Activated CD8-positive, alpha-beta memory T cell treated with anti-CD3 and anti-CD28 coated beads, Interleukin-2, amount 10 ng/mL, durations not matched to agents 7 days and 5 days (primary cell): ENCODE data around the gene KRTAP22-2. TPM values are rescaled to one million over a fixed set of nuclear protein-coding genes. Genes with fewer than 3 reads are reported as not detected.

Experiments used
- ATAC-seq: fragments of 150-1000 bp; cut with Tn5 transposase; one replicate; pipeline ENCODE4 v1.10.0; 2021; ENCODE audit warnings: moderate library complexity
- CTCF ChIA-PET: fragments of 350-600 bp; sonication (Branson Sonifier 250); formaldehyde crosslinking; loops from one replicate; lab custom pipeline; 2021; ENCODE audit warnings: antibody characterized with exemption; lab: Charles Lee
- DNase-seq: peaks from one replicate; pipeline ENCODE4 v3.0.0-alpha.2; 2020
- H3K27ac Mint-ChIP-seq: one replicate; pipeline ENCODE4 v1.8.0; 2021; ENCODE audit warnings: mild to moderate bottlenecking, mixed read lengths
- H3K27me3 Mint-ChIP-seq: one replicate; pipeline ENCODE4 v1.8.0; 2021; ENCODE audit warnings: mixed read lengths
- H3K36me3 Mint-ChIP-seq: one replicate; pipeline ENCODE4 v1.8.0; 2021; ENCODE audit warnings: mild to moderate bottlenecking, mixed read lengths
- H3K4me1 Mint-ChIP-seq: one replicate; pipeline ENCODE4 v1.8.0; 2021; ENCODE audit warnings: mixed read lengths
- H3K4me3 Mint-ChIP-seq: one replicate; pipeline ENCODE4 v1.8.0; 2021; ENCODE audit warnings: mild to moderate bottlenecking, moderate library complexity, mixed read lengths
- H3K9me3 Mint-ChIP-seq: one replicate; pipeline ENCODE4 v1.8.0; 2022; ENCODE audit warnings: low read depth, mixed read lengths
- total RNA-seq, 2 experiments: library from RNA; stranded (reverse); gene quantifications; one replicate each; pipeline ENCODE4 v1.2.3, GENCODE V29; 2021

KRTAP22-2 gene
- total RNA-seq, 2 experiments from 2014 or later: not detected

DNA sequence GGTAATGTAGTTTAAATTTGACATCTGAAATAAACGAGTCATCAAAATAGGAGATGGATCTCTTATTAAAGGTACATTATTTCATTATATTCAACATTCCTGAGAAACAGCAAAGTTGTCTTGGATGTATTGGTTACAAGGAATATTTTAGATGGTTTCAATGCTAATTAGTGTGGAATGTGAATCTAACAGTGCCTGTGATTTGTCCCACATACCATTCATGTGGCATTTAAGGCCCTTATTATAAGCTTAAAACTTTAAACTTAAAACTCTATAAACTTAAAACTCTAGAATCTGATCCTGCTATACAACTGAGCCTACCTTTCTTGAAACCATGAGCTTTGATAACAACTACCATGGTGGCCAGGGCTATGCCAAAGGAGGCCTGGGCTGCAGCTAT lies 10.6 kb upstream of the KRTAP22-2 start, which contains the start of gene KRTAP22-1:
KRTAP22-1 (plus strand) TSS at position 301 of the 400 bp plus-strand sequence.
- Mint-ChIP-seq H3K4me3 (no peak within 1 kb of the TSS), H3K27ac (no peak within 1 kb of the TSS)

DNA sequence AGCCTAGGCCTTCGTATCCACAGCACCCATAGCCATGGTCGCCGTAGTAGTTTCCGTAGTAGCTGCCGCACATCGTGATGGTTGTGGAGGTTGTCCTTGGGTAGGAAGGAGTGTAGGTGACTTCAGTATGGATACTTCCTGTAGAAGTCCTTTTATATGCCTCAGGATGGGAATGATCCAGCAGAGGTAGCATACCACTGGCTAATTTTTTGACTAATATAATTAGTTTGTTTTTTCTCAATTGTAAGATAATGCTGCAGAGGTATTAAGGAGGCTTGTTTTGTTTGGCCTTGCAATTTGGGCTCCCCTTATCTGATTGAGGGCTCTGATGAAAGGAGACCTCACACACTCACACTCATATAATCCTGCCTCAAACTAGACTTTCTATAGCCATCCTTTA lies 8.6 kb upstream of the KRTAP22-2 start, which contains the start of gene KRTAP6-2:
KRTAP6-2 (minus strand) TSS at position 101 of the 400 bp plus-strand sequence; CDS start at position 73, 28 bp downstream.
- ATAC-seq: no peak

More for the DNA sequence above, 10.6 kb upstream of the KRTAP22-2 start, which contains the start of gene KRTAP22-1:
- H3K9me3 Mint-ChIP-seq: no peaks in the 10 kb centered on the region
- DNase-seq (no peak), ATAC-seq (no peak)
- CTCF ChIA-PET: no interaction called here
- H3K27me3 Mint-ChIP-seq: no peaks in the 10 kb centered on the region
- H3K36me3 Mint-ChIP-seq: no peaks in the 10 kb centered on the region
- H3K4me1 Mint-ChIP-seq: no peaks in the 10 kb centered on the region

DNA sequence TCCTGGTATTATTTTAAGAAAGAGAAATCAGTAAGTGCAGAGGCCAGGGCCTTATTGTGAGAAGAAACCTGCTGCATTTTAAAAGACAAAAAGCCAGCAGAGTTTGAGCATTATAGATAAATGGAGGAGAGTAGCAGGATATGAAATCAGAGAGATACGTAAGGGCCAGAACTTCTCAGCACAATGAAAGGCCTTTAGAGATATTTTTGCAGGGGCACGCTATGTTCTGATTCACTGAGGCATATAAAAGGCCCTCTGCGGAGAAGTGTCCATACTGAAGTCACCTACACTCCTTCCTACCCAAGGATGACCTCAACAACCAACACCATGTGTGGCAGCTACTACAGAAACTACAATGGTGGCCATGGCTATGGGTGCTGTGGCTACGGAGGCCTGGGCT lies 1.9 kb upstream of the KRTAP22-2 start, which contains the start of gene KRTAP6-3:
KRTAP6-3 (plus strand) TSS at position 301 of the 400 bp plus-strand sequence; CDS start at position 307, 6 bp downstream.
- no peaks in the 10 kb centered on the region for H3K27me3 Mint-ChIP-seq
- CTCF ChIA-PET: no interaction called here
- no peaks in the 10 kb centered on the region for H3K36me3 Mint-ChIP-seq
- H3K4me3 Mint-ChIP-seq: no peak within 1 kb of the TSS
- ATAC-seq (no peak), DNase-seq (no peak)
- peaks cover 2% of the 10 kb centered on the region for H3K9me3 Mint-ChIP-seq
- no peaks in the 10 kb centered on the region for H3K4me1 Mint-ChIP-seq
- H3K27ac Mint-ChIP-seq: no peak within 1 kb of the TSS

More for the DNA sequence above, 8.6 kb upstream of the KRTAP22-2 start, which contains the start of gene KRTAP6-2:
- H3K9me3 Mint-ChIP-seq: peaks cover 2% of the 10 kb centered on the region
- no peaks in the 10 kb centered on the region for H3K36me3 Mint-ChIP-seq
- DNase-seq: no peak
- H3K27ac Mint-ChIP-seq: no peak within 1 kb of the TSS
- no peaks in the 10 kb centered on the region for H3K4me1 Mint-ChIP-seq
- no peaks in the 10 kb centered on the region for H3K27me3 Mint-ChIP-seq
- CTCF ChIA-PET: no interaction called here
- no peak within 1 kb of the TSS for H3K4me3 Mint-ChIP-seq

DNA sequence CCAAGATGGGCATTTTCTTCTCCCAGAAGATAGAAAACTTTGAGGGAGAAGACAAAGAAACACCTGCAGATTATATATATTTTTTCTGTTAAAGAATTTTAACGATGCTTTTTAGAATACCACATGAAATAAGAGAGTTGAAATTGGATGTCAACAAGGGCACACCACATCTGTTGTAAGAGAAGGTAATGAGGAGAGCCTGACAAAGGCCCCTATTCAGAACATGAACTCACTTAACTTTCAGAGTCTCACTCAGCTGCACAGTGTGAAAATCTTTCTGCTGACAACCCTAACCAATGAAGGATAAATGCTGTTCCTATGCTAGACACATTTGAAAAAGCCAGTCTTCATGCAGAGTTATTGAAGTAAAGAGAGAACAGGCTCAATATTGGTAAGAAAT lies 7.3 kb downstream of the KRTAP22-2 start:
- H3K4me1 Mint-ChIP-seq: no peaks in the 10 kb centered on the region

DNA sequence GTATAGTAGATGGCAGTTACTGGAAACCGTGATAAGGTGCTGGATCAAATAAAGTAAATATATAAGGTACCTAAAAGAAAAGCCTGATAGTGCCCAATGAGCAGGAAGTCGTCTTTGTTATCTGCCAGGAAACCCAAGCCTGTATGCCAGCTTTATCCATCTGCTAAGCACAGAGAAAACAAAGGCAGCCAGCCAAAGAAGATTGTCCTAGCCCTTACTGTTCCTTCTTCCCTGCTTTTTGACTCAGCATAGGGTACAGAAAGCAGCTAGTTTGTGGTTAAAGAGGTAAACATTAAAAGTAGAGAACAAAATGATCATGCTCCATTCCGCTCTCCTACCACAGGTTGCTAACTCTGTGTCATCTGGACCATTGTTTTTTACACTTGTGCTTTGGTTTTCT lies 10.1 kb downstream of the KRTAP22-2 start:
- H3K4me3 Mint-ChIP-seq: no peak overlapping the region
- CTCF ChIA-PET: no interaction called here
- no peaks in the 10 kb centered on the region for H3K4me1 Mint-ChIP-seq
- ATAC-seq (no peak), DNase-seq (no peak)
- no peaks in the 10 kb centered on the region for H3K36me3 Mint-ChIP-seq
- no peaks in the 10 kb centered on the region for H3K27me3 Mint-ChIP-seq
- H3K9me3 Mint-ChIP-seq: no peaks in the 10 kb centered on the region
- H3K27ac Mint-ChIP-seq: no peak overlapping the region

More for the DNA sequence above, 7.3 kb downstream of the KRTAP22-2 start:
- Mint-ChIP-seq H3K27ac (no peak overlapping the region), H3K9me3 (no peaks in the 10 kb centered on the region), H3K36me3 (no peaks in the 10 kb centered on the region), H3K4me3 (no peak overlapping the region), H3K27me3 (no peaks in the 10 kb centered on the region)
- CTCF ChIA-PET: no interaction called here
- ATAC-seq (no peak), DNase-seq (no peak)

DNA sequence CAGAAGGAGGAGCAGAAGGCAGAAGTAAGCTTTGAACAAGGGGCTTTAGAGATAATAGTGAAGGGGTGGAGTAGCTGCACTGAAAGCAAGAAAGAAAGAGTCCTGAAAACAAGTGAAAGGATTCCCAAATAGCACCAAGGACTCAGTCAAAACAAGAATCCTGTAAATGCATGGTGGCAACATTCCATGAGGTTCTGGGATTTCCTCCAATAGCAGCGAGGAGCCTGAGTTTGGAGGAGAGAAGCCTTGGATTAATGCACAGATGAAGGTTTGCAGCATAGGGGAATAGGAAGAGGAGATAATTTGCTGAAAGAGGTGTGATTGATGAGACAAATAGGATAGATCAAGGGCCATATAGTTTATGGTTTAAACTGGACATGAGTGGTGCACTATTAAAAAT lies 10.9 kb downstream of the KRTAP22-2 start:
- H3K36me3 Mint-ChIP-seq: no peaks in the 10 kb centered on the region
- H3K9me3 Mint-ChIP-seq: no peaks in the 10 kb centered on the region
- H3K27me3 Mint-ChIP-seq: no peaks in the 10 kb centered on the region
- DNase-seq: no peak
- no peaks in the 10 kb centered on the region for H3K4me1 Mint-ChIP-seq
- CTCF ChIA-PET: no interaction called here
- H3K27ac Mint-ChIP-seq: no peak overlapping the region
- H3K4me3 Mint-ChIP-seq: no peak overlapping the region
- ATAC-seq: no peak

DNA sequence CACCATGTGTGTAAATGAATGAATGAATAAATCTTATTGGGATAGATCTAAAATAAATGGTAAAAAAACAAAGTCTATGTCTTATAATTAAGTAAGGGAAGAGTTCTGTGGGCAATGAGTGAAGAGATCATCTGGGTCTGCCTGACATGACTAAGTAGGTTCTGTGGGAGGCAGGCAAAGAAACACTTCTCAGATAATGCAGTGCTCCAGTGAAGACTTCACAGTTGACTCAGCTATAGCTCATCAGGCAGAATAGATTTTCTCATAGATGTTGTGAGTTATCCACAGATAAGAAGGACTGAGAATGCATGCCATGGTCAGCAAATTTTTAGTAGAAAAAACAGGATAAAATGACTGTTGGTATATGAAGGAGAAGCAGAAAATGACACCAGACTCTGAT lies 12.4 kb downstream of the KRTAP22-2 start:
- no peaks in the 10 kb centered on the region for H3K27me3 Mint-ChIP-seq
- CTCF ChIA-PET: no interaction called here
- ATAC-seq: no peak

DNA sequence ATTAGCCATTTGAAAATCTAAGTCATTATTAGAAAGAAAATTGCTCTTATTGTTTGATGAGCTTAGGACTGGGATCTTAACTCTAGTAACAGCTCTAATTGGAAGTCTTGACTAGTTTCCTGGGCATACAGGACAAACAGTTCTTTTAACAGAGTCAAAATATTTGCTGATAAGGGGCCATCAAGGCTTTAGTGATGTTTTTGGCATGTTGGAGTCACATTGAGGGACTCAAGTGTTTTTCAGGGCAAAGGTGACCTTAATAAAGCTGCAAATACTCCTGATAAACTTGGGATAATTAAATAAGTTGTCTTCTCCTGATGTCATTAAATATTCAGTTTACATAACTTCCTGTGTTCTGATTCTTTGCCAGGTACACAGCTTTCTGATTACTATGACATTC lies 22.6 kb downstream of the KRTAP22-2 start:
- Mint-ChIP-seq H3K27ac (no peak overlapping the region), H3K36me3 (no peaks in the 10 kb centered on the region), H3K9me3 (peaks cover 4% of the 10 kb centered on the region), H3K4me3 (no peak overlapping the region), H3K27me3 (no peaks in the 10 kb centered on the region), H3K4me1 (no peaks in the 10 kb centered on the region)
- ATAC-seq: no peak
- CTCF ChIA-PET: no interaction called here
- DNase-seq: no peak

More for the DNA sequence above, 12.4 kb downstream of the KRTAP22-2 start:
- DNase-seq: no peak
- no peak overlapping the region for H3K27ac Mint-ChIP-seq
- no peak overlapping the region for H3K4me3 Mint-ChIP-seq
- no peaks in the 10 kb centered on the region for H3K9me3 Mint-ChIP-seq
- H3K36me3 Mint-ChIP-seq: no peaks in the 10 kb centered on the region
- no peaks in the 10 kb centered on the region for H3K4me1 Mint-ChIP-seq

DNA sequence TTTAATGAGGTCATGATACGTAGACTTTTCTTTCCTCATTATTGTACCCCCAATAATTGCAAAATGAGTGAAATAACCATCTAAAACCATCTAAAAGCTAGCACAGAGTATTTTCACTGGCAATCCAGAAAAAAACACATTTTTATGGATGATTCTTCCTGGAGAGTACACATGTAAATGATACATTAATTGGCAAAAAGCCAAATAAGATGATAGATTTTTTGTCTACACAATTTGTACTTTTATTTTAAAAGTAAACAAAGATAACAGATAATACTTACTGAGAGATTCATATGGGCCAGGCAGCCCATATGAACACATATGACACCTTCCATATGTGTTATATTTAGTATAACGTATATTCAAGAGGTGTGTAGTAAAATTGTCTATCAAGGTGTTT lies 26.6 kb downstream of the KRTAP22-2 start:
- Mint-ChIP-seq H3K4me3 (no peak overlapping the region), H3K9me3 (no peaks in the 10 kb centered on the region), H3K27me3 (no peaks in the 10 kb centered on the region), H3K4me1 (no peaks in the 10 kb centered on the region), H3K36me3 (no peaks in the 10 kb centered on the region), H3K27ac (no peak overlapping the region)
- no peak for ATAC-seq
- CTCF ChIA-PET: no interaction called here
- no peak for DNase-seq

DNA sequence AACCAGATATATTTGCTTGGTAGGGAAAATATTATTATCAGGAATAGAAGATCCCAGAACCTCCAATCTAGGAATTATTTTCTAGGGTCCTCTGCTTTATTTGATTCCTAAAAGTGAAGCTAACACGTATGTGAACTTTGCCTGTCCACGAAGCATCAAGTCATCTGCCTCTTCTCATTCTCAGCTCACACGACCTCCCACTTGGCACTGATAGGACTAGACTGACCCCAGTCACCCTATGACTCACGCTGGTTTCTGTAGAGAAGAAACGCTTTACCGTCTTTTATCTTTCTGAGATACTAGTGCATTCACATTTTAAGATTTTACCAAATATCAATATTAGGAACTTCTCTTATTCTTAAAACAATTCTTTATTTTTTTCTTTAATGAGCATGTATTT lies 27.1 kb downstream of the KRTAP22-2 start:
- H3K27me3 Mint-ChIP-seq: no peaks in the 10 kb centered on the region
- no peak overlapping the region for H3K27ac Mint-ChIP-seq
- H3K9me3 Mint-ChIP-seq: peaks cover 2% of the 10 kb centered on the region
- no peaks in the 10 kb centered on the region for H3K36me3 Mint-ChIP-seq
- CTCF ChIA-PET: no interaction called here
- no peak overlapping the region for H3K4me3 Mint-ChIP-seq
- DNase-seq (no peak), ATAC-seq (no peak)
- no peaks in the 10 kb centered on the region for H3K4me1 Mint-ChIP-seq

DNA sequence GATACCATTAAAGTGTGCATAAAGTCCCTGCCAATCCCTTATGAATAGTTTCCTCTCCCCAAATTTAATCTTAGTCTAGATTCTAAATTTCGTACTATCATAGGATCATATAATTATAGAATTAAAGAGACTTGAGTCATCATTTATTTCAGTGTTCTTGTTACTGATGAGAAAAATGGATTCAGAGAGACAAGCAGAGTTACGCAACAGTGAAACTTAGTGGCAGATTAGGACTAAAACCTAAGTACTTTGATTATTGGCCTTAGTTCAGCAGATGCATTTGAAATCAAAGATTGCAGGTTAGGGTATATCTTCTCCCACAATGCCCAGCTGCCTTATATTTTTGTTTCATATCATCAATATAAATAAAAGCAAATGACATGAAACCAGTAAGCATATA lies 28.2 kb downstream of the KRTAP22-2 start:
- H3K27ac Mint-ChIP-seq: no peak overlapping the region
- DNase-seq (no peak), ATAC-seq (no peak)
- H3K27me3 Mint-ChIP-seq: no peaks in the 10 kb centered on the region
- H3K4me1 Mint-ChIP-seq: no peaks in the 10 kb centered on the region
- H3K36me3 Mint-ChIP-seq: no peaks in the 10 kb centered on the region
- H3K9me3 Mint-ChIP-seq: peaks cover 2% of the 10 kb centered on the region
- H3K4me3 Mint-ChIP-seq: no peak overlapping the region
- CTCF ChIA-PET: no interaction called here

DNA sequence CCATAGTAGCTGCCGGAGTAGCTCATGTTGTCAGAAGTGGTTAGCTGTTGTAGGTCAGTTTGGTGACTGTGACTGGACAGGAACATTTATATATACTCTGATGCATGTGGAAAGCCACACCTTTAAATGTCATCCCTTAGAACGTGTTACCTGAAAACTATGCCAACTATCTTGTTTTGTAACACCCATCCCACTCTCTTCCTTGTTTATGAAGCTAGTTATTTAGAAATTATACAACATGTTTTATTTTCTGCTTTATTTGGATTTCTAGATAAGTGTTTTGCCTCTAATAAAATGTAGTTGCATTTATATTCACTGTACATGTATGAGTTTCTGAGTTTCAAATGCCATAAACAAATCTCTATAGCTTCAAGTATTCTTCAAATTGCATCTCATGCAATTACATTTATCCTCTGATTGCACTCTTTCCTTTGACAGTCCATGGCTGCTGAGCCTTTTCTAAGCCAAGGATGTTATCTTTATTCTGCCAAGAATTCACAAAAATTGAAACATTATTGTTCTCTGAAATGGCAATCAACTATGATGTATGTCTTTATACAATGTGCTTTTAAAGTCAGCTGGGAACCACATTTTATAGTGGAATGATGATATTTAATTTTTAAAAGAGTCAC lies 28.8 kb downstream of the KRTAP22-2 start, which contains the start of gene KRTAP19-7:
KRTAP19-7 (minus strand) TSS at position 51 of the 632 bp plus-strand sequence; CDS start at position 26, 25 bp downstream.
- CTCF ChIA-PET: no interaction called here
- Mint-ChIP-seq H3K27ac (no peak within 1 kb of the TSS), H3K4me3 (no peak within 1 kb of the TSS), H3K27me3 (no peaks in the 10 kb centered on the region), H3K4me1 (no peaks in the 10 kb centered on the region), H3K9me3 (peaks cover 2% of the 10 kb centered on the region), H3K36me3 (no peaks in the 10 kb centered on the region)
- ATAC-seq: no peak
- no peak for DNase-seq

DNA sequence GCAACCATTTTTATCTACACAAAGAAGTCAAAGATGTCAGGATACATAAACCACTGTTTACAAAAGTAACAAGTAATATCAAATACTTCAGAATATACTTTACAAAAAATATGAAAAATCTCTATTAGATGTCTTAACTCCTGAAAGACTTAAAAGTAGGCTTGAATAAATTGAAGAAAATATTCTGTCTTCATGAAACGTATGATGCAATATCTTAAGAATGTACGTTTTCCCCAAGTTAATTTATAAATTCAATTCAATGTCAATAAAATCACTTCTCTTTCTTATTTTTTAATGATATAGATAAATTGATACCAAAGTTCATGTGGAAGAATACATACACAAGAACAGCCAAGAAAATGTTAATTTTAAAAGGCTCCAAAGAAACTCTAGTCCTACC lies 35.1 kb downstream of the KRTAP22-2 start:
- Mint-ChIP-seq H3K27me3 (no peaks in the 10 kb centered on the region), H3K4me1 (no peaks in the 10 kb centered on the region), H3K27ac (no peak overlapping the region), H3K4me3 (no peak overlapping the region), H3K36me3 (no peaks in the 10 kb centered on the region), H3K9me3 (peaks cover 11% of the 10 kb centered on the region)
- CTCF ChIA-PET: no interaction called here
- DNase-seq: no peak
- ATAC-seq: no peak

DNA sequence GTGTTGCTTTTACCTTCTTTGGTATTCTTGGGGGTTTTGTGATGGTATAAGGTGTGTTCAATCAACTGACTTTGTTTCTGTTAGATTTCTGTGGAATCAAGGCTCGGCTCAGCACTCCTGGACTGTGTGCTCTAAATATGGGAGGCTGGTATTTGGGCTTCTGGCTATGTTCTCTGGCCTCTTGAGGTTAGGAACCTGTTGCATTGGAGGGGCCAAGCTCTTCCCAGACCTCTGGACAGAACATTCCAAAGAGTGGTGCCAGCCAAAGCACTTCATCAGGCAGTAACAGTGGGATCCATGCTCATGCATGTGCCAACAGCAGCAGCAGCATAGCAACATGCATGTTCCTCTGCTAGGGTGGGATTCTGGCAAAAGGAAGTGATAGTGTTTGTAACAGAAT lies 37.4 kb downstream of the KRTAP22-2 start:
- no peak for DNase-seq
- H3K4me3 Mint-ChIP-seq: no peak overlapping the region
- H3K36me3 Mint-ChIP-seq: no peaks in the 10 kb centered on the region
- no peaks in the 10 kb centered on the region for H3K27me3 Mint-ChIP-seq
- H3K4me1 Mint-ChIP-seq: no peaks in the 10 kb centered on the region
- peaks cover 9% of the 10 kb centered on the region for H3K9me3 Mint-ChIP-seq
- ATAC-seq: no peak
- CTCF ChIA-PET: no interaction called here
- H3K27ac Mint-ChIP-seq: no peak overlapping the region
